HS-5 (cell line): Measurements from ENCODE around the gene DNAH14.
"Not testable (repeated sequence)": the region's sequence is repeated elsewhere in the genome, so short reads cannot be mapped to it uniquely, and the experiment has no call there.

Experiments used
- DNase-seq: peaks from one replicate; pipeline ENCODE4 v3.0.0-alpha.2; 2012; ENCODE audit warnings: low read depth

The DNAH14 gene

DNA sequence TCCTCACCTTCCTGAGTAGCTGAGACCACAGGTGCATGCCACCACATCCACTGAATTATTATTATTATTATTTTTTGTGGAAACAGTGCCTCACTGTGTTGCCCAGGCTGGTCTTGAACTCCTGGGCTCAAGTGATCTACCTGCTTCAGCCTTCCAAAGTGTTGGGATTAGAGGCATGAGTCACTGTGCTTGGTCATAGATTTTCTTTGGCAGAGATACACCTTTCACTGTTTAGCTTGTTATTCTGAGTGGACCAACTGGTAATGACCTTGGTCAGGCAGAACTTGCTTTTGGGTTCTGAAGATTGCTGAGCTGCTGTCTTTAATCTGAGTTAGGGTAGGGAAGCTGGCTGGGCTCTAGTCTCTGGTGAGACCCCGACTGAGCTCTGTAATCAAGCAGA lies 66.8 kb downstream of the DNAH14 start:
- no peak for DNase-seq

DNA sequence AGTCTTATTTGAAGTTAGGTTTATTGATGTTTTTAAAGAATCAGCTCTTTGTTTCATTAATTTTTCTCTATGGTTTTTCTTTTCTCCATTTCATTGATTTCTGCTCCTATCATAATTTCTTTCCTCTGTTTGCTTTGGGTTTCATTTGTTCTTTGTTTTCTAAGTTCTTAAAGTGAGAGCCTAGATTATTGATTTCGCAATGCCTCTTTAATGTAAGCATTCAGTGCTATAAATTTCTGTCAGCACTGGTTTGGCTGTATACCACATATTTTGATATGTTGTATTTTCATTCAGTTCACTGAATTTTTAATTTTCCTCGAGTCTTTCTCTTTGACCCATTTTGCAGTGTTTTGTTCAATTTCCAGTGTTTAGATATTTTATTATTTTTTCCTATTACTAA lies 68.7 kb downstream of the DNAH14 start:
- DNase-seq, result no peak

DNA sequence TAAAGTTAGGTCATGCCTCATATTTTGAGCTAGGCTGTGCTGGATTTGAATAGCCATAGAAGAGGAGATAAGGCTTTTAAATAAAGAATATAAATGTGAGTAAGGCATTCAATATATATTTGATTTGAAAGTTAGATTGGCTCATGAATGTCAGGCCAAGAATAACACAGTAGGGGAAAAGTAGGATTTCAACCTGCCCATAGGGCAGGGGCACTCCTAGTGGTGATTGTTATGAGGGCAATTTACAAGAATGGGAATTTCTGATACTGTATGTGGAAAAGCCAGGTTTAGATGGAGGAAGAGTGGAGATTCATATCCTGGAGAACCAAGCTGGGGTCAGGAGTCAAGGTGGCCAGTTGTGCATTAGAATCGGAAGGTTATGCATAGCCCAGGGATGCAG lies 74.9 kb downstream of the DNAH14 start:
- no peak for DNase-seq

DNA sequence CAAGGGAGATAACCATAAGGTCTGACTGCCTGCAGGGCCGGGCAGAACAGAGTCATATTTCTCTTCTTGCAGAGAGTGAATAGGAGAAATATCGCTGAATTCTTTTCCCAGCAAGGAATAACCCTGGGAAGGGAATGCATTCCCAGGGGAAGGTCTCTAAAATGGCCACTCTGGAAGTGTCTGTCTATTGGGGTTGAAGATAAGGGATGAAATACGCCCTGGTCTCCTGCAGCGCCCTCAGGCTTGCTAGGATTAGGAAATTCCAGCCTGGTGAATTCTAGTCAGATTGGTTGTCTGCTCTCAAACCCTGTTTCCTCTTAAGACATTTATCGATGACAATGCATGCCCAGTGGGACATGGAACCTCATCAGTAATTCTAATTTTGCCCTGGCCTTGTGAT lies 76.9 kb downstream of the DNAH14 start:
- not testable (repeated sequence) for DNase-seq

DNA sequence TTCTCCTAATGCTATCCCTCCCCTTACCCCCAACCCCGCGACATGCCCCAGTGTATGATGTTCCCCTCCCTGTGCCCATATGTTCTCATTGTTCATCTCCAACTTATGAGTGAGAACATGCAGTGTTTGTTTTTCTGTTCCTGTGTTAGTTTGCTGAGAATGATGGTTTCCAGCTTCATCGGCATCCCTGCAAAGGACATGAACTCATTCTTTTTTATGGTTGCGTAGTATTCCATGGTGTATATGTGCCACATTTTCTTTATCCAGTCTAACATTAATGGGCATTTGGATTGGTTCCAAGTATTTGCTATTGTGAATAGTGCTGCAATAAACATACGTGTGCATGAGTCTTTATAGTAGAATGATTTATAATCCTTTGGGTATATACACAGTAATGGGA lies 78.6 kb downstream of the DNAH14 start:
- not testable (repeated sequence) for DNase-seq

DNA sequence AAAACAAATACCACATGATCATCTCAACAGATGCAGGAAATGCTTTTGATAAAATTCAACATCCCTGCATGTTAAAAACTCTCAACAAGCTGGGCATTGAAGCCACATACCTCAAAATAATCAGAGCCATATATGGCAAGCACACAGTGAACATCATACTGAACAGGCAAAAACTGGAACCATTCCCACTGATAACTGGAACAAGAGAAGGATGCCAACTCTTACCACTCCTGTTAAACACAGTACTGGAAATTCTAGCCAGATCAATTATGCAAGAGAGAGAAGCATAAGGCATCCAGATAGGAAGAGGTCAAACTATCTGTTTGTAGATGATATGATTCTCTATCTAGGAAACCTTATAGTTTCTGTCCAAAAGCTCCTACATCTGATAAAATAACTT lies 91.6 kb downstream of the DNAH14 start:
- no peak for DNase-seq

DNA sequence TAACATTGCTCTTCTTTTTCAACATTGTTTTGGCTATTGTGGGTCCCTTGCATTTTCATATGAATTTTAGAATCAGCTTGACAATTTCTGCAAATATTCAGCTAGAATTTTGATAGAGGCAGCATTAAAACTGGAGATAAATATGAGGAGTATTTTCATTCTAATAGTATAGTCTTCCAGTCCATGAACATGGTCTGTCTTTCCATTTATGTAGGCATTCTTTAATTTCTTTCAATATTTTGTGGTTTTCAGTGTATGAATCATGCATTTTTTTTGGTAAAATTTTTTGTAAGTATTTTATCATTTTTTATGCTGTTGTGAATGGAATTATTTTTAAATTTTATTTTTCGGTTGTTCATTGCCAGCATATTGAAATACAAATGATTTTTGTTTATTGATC lies 97.2 kb downstream of the DNAH14 start:
- DNase-seq, result no peak

DNA sequence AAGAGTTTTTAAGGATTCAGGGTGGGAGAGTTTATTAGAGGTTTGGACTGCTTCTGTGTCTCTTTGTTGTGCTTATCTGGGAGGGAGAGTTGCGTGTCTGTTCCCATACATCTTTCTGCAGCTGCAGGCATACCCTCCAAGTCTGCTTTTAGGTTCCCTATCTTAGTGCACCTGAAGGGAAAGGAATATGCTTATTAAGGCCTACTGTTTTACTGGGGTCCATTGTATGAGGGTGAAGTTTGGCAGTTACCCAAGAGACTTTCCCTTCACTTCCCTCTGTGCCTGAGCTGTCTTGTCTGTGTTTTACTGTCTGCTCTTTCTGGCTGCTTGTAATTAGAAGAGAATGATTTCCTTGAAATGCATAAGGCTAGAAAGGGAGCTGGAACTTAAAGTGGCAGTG lies 107.0 kb downstream of the DNAH14 start:
- not testable (repeated sequence) for DNase-seq

DNA sequence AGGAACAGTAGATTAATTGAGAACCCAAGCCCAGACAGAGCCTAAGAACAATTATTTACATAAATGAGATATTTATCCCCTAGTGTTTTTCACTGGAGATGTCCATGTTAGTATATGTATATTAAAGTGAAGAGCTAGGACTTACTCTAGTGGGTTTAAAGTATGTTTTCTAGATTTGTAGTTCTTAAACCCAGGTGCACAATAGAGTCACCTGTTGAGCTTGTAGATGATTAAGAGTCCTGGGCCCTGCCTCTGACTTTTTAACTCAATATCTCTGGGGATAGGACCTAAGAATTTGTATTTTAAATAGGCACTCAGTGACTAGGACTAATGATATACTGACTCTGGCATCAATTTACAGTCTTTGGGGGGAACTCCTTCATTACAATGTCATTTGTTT lies 112.8 kb downstream of the DNAH14 start:
- DNase-seq, result no peak

DNA sequence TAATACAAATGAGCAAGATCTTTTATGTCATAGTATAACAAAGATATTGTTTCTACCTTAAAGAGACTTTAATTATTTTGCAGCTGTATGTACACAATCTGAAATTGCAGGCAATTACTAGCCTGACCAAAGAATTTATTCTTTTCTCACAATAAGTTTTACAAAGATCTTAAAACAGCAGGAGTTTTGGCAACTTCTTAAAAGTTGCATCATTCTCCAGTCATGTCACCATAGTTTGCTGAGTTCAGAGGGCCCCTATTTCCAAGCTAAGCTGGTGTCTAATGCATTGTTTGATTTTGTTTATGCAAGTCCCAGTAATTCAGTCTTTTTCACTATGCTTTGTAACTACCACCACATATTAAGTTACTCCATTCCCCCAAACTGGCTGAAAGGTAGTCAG lies 114.8 kb downstream of the DNAH14 start:
- DNase-seq, result no peak

DNA sequence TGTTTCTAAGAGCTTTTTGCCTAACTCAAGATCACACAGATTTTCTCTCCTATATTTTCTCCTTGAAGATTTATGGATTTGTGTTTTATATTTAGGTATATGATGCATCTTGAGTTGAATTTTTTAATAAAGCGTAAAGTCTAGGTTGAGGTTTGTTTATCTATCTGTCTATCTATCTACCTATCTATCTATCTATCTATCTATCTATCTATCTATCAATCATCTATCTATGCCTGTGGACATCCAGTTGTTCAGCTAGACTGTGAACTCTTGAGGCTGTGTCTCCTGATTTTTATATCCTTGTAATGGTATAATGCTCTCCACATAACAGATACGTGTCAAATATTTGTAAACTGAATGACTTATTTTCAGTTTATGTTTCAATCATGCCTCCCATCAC lies 120.1 kb downstream of the DNAH14 start:
- DNase-seq, result no peak

DNA sequence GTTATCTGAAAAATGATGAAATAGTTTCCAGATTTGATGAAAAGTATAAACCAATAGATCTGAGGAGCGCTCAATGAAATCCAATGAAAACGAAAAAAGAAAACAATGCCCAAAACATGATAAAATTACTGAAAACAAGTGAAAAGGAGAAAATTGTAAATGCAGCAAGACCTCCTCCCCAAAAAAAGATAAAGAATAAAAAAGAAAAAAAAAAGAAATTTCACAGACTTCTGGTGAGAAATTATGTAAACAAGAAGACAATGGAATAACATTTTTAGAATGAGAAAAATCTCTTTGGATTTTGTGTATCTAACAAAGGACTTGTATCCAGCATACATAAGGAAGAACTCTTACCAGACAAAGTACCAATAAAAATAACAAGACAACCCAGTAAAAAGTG lies 134.2 kb downstream of the DNAH14 start:
- DNase-seq, result no peak

DNA sequence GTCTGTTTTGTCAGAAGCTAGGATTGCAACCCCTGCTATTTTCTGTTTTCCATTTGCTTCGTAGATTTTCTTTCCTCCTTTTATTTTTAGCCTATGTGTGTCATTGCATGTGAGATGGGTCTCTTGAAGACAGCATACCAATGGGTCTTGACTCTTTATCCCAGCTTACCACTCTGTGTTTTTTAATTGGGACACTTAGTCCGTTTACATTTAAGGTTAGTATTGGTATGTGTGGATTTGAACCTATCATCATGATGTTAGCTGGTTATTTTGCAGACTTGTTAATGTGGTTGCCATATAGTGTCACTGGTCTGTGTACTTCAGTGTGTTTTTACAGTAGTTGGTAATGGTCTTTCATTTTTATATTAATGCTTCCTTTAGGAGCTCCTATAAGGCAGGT lies 141.5 kb downstream of the DNAH14 start:
- DNase-seq, result no peak

DNA sequence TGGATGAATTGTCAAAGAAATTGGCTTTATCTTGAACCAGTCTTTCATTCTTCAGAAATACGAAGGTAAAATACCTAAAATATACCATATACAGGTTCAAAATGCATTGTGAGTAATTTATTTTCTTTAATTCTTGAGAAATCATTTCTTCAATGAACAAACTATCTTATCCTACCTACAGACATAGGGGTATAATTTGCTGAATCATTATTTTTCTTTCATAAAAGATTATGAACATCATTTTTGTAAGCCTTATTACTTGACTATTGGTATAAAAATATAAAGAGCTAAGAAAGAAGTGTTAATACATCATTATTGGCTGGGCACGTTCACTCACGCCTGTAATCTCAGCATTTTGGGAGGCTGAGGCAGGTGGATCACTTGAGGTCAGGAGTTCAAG lies 167.7 kb downstream of the DNAH14 start:
- no peak for DNase-seq

DNA sequence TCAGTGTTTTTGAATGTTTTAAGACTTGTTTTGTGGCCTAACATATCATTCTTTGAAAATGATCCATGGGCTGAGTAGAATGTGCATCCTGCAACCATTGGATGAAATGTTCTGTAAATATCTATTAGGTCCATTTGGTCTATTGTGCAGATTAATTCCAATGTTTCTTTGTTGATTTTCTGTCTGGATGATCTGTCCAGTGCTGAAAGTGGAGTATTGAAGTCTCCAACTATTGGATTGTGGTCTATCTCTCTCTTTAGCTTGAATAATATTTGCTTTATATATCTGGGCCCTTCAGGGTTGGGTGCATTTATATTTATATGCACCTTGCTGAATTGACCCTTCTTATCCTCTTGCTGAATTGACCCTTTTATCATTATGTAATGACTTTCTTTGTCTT lies 181.5 kb downstream of the DNAH14 start:
- DNase-seq, result no peak

DNA sequence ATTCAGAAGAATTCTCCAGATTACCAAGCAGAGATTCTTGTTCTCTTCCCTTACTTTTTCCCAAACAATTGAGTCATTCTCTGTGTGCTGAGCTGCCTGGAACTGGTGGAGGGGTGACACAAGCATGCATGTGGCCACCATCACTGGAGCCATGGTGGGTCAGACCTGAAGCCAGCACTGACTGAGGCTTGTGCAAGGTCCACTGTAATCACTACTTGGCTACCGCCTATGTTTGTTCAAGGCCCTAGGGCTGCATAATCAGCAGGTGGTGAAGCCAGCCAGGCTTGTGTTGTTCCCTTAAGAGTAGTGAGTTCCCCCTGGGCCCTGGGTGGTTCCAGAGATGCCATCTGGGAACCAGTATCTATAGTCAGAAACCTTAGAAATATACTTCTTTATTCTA lies 183.8 kb downstream of the DNAH14 start:
- no peak for DNase-seq

DNA sequence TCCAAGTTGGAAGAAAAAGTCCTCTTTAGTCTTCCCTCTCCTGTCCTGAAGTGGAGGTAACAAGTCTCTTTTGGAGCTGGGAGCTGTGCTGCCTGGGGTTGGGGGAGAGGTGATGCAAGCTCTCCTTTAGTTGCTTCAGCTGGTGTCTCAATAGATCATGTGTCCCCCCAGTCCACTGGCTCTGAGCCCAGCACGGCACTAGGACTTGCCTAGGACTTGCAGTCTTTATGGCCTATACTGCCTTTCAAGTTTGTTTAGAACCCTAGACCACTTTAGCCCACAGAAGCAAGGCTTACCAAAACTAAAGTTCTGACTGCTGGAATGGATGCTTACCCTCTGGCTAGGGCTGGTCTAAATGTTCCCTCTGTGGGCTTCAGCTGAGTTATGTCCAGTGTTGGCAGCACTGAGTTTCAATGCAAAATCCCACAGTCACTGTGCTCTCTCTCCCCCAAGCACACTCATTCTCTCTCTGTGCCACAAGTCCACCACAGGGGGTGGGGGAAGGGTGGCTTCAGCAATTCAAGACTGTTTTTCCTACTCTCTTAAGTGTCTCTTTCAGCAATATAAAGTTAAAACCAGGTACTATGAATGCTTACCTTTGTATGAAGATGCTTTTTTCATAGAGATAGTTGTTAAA lies 185.0 kb downstream of the DNAH14 start:
- DNase-seq, result no peak

DNA sequence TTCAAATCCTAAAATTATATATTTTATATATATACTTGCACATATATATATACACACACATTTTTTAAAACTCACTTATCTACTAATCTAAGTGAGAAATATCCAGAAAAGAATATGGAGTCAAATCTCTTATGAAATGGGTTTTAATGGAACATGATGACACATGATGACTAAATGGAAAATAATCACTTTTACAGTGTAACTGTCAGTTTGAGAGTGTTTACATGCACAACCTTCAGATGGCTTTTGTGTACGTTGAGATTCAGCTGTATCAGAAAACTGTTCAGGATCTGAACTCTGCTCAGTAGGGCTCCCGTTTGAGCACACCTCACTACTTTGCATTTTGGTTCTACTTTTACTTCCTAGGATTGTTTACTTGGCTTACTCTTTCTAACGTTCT lies 189.8 kb downstream of the DNAH14 start:
- peak; percentile 6 for DNase-seq

DNA sequence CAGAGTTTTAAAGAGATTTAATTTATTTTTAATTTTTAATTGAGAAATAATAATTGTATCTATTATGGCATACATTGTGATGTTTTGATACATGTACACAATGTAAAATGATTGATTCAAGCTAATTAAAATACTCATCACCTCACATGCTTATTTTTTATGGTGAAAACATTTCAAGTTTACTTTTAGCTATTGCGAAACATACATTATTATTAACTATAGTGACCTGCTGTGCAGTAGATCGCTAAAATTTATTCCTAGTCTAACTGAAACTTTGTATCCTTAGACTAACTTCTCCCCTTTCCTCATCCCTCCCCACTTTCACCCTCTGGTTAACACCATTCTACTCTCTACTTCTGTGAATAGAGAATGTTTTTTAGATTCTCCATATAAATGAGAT lies 191.6 kb downstream of the DNAH14 start:
- DNase-seq, result no peak

DNA sequence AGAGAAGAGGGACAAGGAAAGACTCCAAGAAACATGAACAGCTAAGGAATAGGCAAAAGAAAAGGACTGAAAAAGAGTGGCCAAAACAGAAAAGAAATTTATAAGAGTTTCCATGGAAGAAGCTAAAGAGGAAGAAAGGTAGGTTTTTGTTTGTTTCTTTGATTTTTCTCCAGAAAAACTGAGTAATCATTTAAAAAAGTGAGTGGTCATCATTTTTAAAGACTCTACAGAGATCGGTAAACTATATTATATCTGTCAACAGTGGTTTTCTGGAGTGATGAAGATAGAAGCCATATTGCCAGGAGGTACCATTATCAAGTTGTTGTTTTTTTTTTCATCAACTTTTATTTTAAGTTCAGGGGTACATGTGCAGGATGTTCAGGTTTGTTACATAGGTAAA lies 202.4 kb downstream of the DNAH14 start:
- DNase-seq, result no peak

DNA sequence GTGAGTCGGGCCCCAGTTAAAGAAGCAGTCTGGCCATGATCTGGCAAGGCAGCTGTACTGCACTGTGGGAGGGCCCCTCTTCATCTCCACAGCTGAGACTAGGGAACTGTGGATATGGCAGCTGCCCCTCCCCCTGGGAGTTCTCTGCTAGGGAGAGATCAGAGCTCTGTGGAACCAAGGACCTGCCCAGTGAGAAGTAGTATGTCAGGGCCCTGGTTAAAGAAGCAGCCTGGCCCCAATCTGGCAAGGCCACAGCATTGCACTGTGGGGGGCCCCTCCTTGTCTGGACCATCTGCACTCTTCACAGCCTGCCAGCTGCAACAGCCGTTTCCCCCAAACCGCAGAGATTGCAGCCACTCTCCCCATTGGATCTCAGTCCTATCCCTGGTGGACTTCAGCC lies 208.5 kb downstream of the DNAH14 start:
- DNase-seq, result no peak

DNA sequence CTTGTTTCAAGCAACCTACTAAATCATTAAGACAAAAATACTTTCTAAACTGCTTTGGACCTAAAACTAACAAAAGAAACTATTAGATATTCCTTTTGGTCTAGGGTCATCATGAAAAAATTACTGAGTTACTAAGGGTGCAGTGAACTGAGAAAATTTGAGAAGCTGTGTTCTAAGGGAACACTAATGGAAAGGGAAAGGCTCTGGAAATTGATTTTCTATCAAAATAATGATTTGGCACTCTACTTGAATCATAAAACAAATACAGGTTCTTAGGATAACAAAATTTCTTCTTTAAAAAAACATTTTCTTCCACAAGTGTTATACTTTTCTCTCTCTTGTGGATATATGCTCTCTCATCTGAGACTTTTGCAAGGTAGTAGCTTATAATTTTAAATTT lies 213.5 kb downstream of the DNAH14 start:
- no peak for DNase-seq

DNA sequence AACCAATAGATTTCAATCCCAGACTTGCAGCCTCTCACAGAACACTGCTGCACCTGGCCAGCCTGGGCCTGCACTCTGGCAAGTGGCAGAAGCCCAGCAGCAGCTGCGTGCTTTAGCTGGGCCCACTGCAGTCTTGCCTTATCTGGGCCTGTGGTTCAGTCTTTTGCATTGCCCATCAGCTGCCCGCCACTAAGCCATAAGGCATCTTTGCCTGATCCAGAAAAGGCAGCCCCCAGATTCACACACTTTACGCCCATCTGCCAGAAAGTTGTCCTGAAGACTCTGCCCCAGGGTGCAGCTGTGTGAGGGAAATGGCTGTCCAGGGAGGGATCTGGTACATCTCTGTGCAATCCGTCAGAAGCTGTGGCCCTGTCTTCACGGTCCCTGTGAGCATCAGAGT lies 217.0 kb downstream of the DNAH14 start:
- no peak for DNase-seq

DNA sequence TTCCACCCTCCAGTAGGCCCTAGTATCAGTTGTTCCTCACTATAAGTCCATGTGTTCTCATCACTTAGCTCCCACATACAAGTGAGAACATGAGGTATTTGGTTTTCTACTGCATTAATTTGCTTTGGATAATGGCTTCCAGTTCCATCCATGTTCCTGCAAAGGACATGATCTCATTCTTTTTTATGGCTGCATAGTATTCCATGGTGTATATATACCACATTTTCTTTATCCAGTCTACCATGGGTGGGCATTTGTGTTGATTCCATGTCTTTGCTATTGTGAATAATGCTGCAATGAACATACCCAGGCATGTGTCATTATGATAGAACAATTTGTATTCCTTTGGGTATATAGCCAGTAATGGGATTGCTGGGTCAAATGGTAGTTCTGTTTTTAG lies 218.3 kb downstream of the DNAH14 start:
- not testable (repeated sequence) for DNase-seq

DNA sequence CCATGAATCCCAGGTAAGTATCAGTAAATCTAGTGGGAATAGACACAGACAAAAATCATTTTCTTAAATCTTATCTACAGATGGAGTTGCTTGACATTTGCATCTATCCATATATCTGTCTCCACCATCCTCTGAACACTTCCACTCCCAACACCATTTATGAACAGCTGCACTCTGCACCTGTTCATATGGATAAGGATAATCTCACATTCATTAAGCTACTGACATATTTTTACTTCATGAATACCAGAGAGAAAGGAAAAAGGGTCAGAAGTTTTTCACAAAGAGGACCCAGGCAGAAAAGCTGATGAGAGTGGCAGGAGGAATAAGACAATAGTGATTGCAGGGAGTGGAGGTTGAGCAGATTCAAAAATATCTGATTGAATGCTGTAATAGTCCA lies 222.6 kb downstream of the DNAH14 start:
- no peak for DNase-seq
